ENCODE results near the gene MCM9.
"Not testable (repeated sequence)": the region's sequence is repeated elsewhere in the genome, so short reads cannot be mapped to it uniquely, and the experiment has no call there.

The MCM9 gene

GRCh38 chr6:118791499-118791898, 143.5 kb downstream of the MCM9 start:
- DNase-seq: no peak

- no peak for DNase-seq
Measured at GRCh38 chr6:118789954-118790353, 145.0 kb downstream of the MCM9 start.

GRCh38 chr6:118789419-118789818, 145.5 kb downstream of the MCM9 start:
- no peak for DNase-seq

- DNase-seq: no peak
Measured at GRCh38 chr6:118788702-118789101, 146.3 kb downstream of the MCM9 start.

GRCh38 chr6:118787724-118788423, 147.1 kb downstream of the MCM9 start:
- no peak for DNase-seq

GRCh38 chr6:118786596-118787453, 148.1 kb downstream of the MCM9 start:
- DNase-seq: no peak

GRCh38 chr6:118785601-118786000, 149.4 kb downstream of the MCM9 start:
- no peak for DNase-seq

GRCh38 chr6:118784641-118785164, 150.3 kb downstream of the MCM9 start:
- DNase-seq: no peak

GRCh38 chr6:118783931-118784550, 150.9 kb downstream of the MCM9 start:
- DNase-seq: no peak

GRCh38 chr6:118782651-118783050, 152.3 kb downstream of the MCM9 start:
- no peak for DNase-seq

- DNase-seq: no peak
Measured at GRCh38 chr6:118781897-118782296, 153.1 kb downstream of the MCM9 start.

- DNase-seq: no peak
Measured at GRCh38 chr6:118780668-118781067, 154.3 kb downstream of the MCM9 start.

- DNase-seq: peak; percentile 43
Measured at GRCh38 chr6:118776607-118777549, 158.1 kb downstream of the MCM9 start.

GRCh38 chr6:118775381-118775780, 159.6 kb downstream of the MCM9 start:
- DNase-seq: no peak

GRCh38 chr6:118774581-118774980, 160.4 kb downstream of the MCM9 start:
- DNase-seq: no peak

GRCh38 chr6:118772886-118773285, 162.1 kb downstream of the MCM9 start:
- DNase-seq: no peak

GRCh38 chr6:118771253-118771652, 163.7 kb downstream of the MCM9 start:
- DNase-seq: no peak

GRCh38 chr6:118770835-118771234, 164.1 kb downstream of the MCM9 start:
- no peak for DNase-seq

GRCh38 chr6:118770112-118770788, 164.7 kb downstream of the MCM9 start:
- DNase-seq: no peak

GRCh38 chr6:118768904-118769325, 166.0 kb downstream of the MCM9 start:
- no peak for DNase-seq

GRCh38 chr6:118768441-118768840, 166.5 kb downstream of the MCM9 start:
- DNase-seq: no peak

- DNase-seq: not testable (repeated sequence)
Measured at GRCh38 chr6:118765316-118765715, 169.6 kb downstream of the MCM9 start.
